Astrocyte (in vitro differentiated cells and primary cell): ENCODE measurements around the gene KCNJ4. TPM values are rescaled to one million over a fixed set of nuclear protein-coding genes. Genes with fewer than 3 reads are reported as not detected.
A peak's percentile ranks its signal among the peaks of the same experiment; 100 is the strongest.
"Not testable (repeated sequence)": the region's sequence is repeated elsewhere in the genome, so short reads cannot be mapped to it uniquely, and the experiment has no call there.

Source experiments
- DNase-seq: peaks from one replicate; pipeline ENCODE4 v3.0.0-alpha.2; 2010; ENCODE audit warnings: low read depth
- FAIRE-seq: peaks from 2 replicates; lab custom pipeline; 2011; peaks lifted over from hg19 to GRCh38; lab: Jason Lieb, UNC
- H2AFZ ChIP-seq: 2 replicates; pipeline ENCODE4 v1.6.0; 2012; ENCODE audit warnings: low read depth, low read length, inconsistent platforms
- H3K27ac ChIP-seq: 2 replicates; pipeline ENCODE4 v1.5.1; 2011; ENCODE audit warnings: low read depth, low read length, inconsistent platforms
- H3K27me3 ChIP-seq: 2 replicates; pipeline ENCODE4 v1.6.0; 2011; ENCODE audit warnings: low read length, inconsistent platforms; ENCODE audit not compliant: insufficient read depth
- H3K36me3 ChIP-seq: 2 replicates; pipeline ENCODE4 v1.5.1; 2011; ENCODE audit warnings: low read length, inconsistent platforms; ENCODE audit not compliant: insufficient read depth
- H3K4me1 ChIP-seq: 2 replicates; pipeline ENCODE4 v1.5.1; 2011; ENCODE audit warnings: low read length, inconsistent platforms; ENCODE audit not compliant: insufficient read depth
- H3K4me2 ChIP-seq: 2 replicates; pipeline ENCODE4 v1.6.0; 2012; ENCODE audit warnings: low read length, inconsistent platforms
- H3K4me3 ChIP-seq: 2 replicates; pipeline ENCODE4 v1.5.1; 2011; ENCODE audit warnings: low read depth, mild to moderate bottlenecking, low read length, inconsistent platforms; ENCODE audit not compliant: insufficient read depth
- H3K79me2 ChIP-seq: 2 replicates; pipeline ENCODE4 v1.6.0; 2012; ENCODE audit warnings: mild to moderate bottlenecking, low read length, inconsistent platforms; ENCODE audit not compliant: insufficient read depth
- H3K9ac ChIP-seq: 2 replicates; pipeline ENCODE4 v1.6.0; 2012; ENCODE audit warnings: mild to moderate bottlenecking, low read length, inconsistent platforms
- H3K9me3 ChIP-seq: 2 replicates; pipeline ENCODE4 v1.5.1; 2012; ENCODE audit warnings: low read depth, mild to moderate bottlenecking, low read length, inconsistent platforms; ENCODE audit not compliant: insufficient read depth
- H4K20me1 ChIP-seq: 2 replicates; pipeline ENCODE4 v1.6.0; 2012; ENCODE audit warnings: low read length, inconsistent platforms; ENCODE audit not compliant: insufficient read depth
- H3K27ac Mint-ChIP-seq: one replicate; pipeline ENCODE4 v1.8.0; 2021; ENCODE audit warnings: mild to moderate bottlenecking, mixed read lengths; ENCODE audit not compliant: unreplicated experiment
- H3K27me3 Mint-ChIP-seq: one replicate; pipeline ENCODE4 v1.8.0; 2021; ENCODE audit warnings: low read depth, mixed read lengths; ENCODE audit not compliant: unreplicated experiment
- H3K36me3 Mint-ChIP-seq: one replicate; pipeline ENCODE4 v1.8.0; 2021; ENCODE audit warnings: low read depth, mixed read lengths; ENCODE audit not compliant: unreplicated experiment
- H3K4me1 Mint-ChIP-seq: one replicate; pipeline ENCODE4 v1.8.0; 2021; ENCODE audit warnings: low read depth, mixed read lengths; ENCODE audit not compliant: unreplicated experiment
- H3K4me3 Mint-ChIP-seq: one replicate; pipeline ENCODE4 v1.8.0; 2021; ENCODE audit warnings: mild to moderate bottlenecking, moderate library complexity, mixed read lengths; ENCODE audit not compliant: unreplicated experiment
- H3K9me3 Mint-ChIP-seq: one replicate; pipeline ENCODE4 v1.8.0; 2021; ENCODE audit warnings: mild to moderate bottlenecking, mixed read lengths; ENCODE audit not compliant: unreplicated experiment
- EZH2 ChIP-seq: IDR thresholded peaks from 2 replicates; pipeline ENCODE4 v1.6.1; 2012; ENCODE audit warnings: mild to moderate bottlenecking, low read length, inconsistent platforms; ENCODE audit not compliant: insufficient read depth
- total RNA-seq: library from RNA; stranded (reverse); gene quantifications from 2 replicates; pipeline ENCODE4 v1.2.1, GENCODE V29; 2021
- TF ChIP-seq, protein P1 (sequence below): IDR thresholded peaks from 2 replicates; pipeline ENCODE4 v1.5.1; 2011; ENCODE audit warnings: low read depth, mild to moderate bottlenecking, inconsistent platforms, low read length, moderate library complexity; ENCODE audit not compliant: insufficient read depth

KCNJ4 gene
- total RNA-seq, 1 donor from 2014 or later: 0.30 TPM

DNA sequence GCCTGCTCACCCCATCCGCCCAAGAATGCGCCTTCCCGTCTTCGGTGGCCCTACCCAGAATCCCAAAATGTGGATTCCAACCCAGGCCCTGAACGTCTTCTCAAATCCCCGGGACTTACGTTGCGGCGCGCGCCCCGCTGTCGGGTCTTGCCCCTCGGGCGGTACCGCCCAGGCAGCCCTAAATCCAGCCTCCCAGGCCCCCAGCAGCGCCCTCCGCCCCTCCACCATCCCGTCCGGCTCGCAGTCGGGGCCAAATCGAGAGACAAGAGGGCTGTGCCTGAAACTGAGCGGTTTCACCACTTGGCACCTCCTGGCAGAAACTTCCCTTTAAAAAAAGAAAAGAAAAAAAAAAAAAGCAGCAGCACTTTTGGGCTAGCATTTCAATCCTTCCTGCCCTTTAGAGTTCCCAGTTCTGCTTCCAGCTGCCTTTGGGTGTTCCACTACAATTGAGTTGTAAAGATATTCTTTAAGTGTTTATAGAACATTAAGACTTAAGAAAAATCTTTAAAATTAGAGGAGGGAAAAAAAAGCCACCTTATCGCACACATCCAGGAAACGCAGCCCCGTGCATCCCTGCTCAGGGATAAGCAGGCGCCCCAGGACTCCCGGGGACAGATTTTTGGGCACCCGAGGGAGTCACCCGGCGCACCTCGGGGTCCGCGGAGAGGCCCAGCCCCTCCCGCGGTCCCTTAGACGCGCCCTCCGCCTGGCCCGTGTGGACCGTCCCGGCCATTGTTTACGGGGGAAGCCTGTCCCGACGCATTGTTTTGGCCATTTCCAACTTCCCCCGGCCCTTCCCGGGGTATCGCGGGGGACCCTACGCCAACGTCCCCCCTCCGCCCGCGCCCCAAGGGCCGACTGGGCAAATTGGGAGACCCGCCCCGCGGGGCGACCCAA lies 57.6 kb downstream of the KCNJ4 start:
- Histone ChIP-seq H3K79me2 (peaks cover 42% of the 10 kb centered on the region), H2AFZ (peak overlapping the region; percentile 28), H3K27ac (peak overlapping the region; percentile 33)

GRCh38 chr22:38396440-38397069 lies 58.4 kb downstream of the KCNJ4 start:
- Histone ChIP-seq H3K9ac (peak overlapping the region; percentile 71), H3K4me2 (peak overlapping the region; percentile 88), H3K79me2 (peaks cover 46% of the 10 kb centered on the region)
- H3K27me3 ChIP-seq, H2AFZ ChIP-seq, H3K36me3 ChIP-seq, DNase-seq, H3K27me3 Mint-ChIP-seq, H3K4me3 ChIP-seq, H3K27ac ChIP-seq, FAIRE-seq, H3K9me3 ChIP-seq, H4K20me1 ChIP-seq, H3K9me3 Mint-ChIP-seq, H3K36me3 Mint-ChIP-seq, H3K4me1 ChIP-seq: not testable (repeated sequence)
- Mint-ChIP-seq H3K4me1 (peaks cover 30% of the 10 kb centered on the region), H3K4me3 (peak overlapping the region; percentile 88), H3K27ac (peak overlapping the region; percentile 12)

More for the DNA sequence above, 57.6 kb downstream of the KCNJ4 start:
- Histone ChIP-seq H3K4me1 (peaks cover 5% of the 10 kb centered on the region), H3K36me3 (no peaks in the 10 kb centered on the region), H3K27me3 (no peaks in the 10 kb centered on the region), H3K9me3 (no peaks in the 10 kb centered on the region), H4K20me1 (peaks cover 8% of the 10 kb centered on the region), H3K9ac (peak overlapping the region; percentile 71), H3K4me3 (peak overlapping the region; percentile 65), H3K4me2 (peak overlapping the region; percentile 88)
- FAIRE-seq (no peak), DNase-seq (no peak)
- Mint-ChIP-seq H3K27me3 (no peaks in the 10 kb centered on the region), H3K27ac (peak overlapping the region; percentile 87), H3K4me1 (peaks cover 27% of the 10 kb centered on the region), H3K36me3 (no peaks in the 10 kb centered on the region), H3K4me3 (peak overlapping the region; percentile 88), H3K9me3 (no peaks in the 10 kb centered on the region)
- TF ChIP-seq EZH2: no peak
- TF ChIP-seq, protein P1, sequence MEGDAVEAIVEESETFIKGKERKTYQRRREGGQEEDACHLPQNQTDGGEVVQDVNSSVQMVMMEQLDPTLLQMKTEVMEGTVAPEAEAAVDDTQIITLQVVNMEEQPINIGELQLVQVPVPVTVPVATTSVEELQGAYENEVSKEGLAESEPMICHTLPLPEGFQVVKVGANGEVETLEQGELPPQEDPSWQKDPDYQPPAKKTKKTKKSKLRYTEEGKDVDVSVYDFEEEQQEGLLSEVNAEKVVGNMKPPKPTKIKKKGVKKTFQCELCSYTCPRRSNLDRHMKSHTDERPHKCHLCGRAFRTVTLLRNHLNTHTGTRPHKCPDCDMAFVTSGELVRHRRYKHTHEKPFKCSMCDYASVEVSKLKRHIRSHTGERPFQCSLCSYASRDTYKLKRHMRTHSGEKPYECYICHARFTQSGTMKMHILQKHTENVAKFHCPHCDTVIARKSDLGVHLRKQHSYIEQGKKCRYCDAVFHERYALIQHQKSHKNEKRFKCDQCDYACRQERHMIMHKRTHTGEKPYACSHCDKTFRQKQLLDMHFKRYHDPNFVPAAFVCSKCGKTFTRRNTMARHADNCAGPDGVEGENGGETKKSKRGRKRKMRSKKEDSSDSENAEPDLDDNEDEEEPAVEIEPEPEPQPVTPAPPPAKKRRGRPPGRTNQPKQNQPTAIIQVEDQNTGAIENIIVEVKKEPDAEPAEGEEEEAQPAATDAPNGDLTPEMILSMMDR: no peak

- not testable (repeated sequence) for H3K9me3 Mint-ChIP-seq
- H3K79me2 ChIP-seq: peaks cover 52% of the 10 kb centered on the region
Observed at GRCh38 chr22:38395944-38396343, 59.1 kb downstream of the KCNJ4 start.

GRCh38 chr22:38394929-38395624 lies 59.9 kb downstream of the KCNJ4 start:
- Mint-ChIP-seq H3K27ac (peak overlapping the region; percentile 58), H3K4me1 (peaks cover 38% of the 10 kb centered on the region), H3K4me3 (peak overlapping the region; percentile 88)
- peak overlapping the region; percentile 41 for H3K9ac ChIP-seq
- H3K4me1 ChIP-seq, H3K27me3 ChIP-seq, H2AFZ ChIP-seq, H3K4me3 ChIP-seq, DNase-seq, H3K36me3 ChIP-seq, H3K9me3 Mint-ChIP-seq, FAIRE-seq, H3K27me3 Mint-ChIP-seq, H3K36me3 Mint-ChIP-seq, H3K27ac ChIP-seq, H3K9me3 ChIP-seq: not testable (repeated sequence)
- peaks cover 61% of the 10 kb centered on the region for H3K79me2 ChIP-seq
- peak overlapping the region; percentile 33 for H3K4me2 ChIP-seq
- H4K20me1 ChIP-seq: peaks cover 21% of the 10 kb centered on the region

More at GRCh38 chr22:38395944-38396343, 59.1 kb downstream of the KCNJ4 start:
- not testable (repeated sequence) for H3K27me3 ChIP-seq, H3K4me1 ChIP-seq, H3K36me3 ChIP-seq, H3K9me3 ChIP-seq, H3K36me3 Mint-ChIP-seq, H3K27me3 Mint-ChIP-seq, FAIRE-seq, H3K4me3 ChIP-seq, H3K9ac ChIP-seq, H2AFZ ChIP-seq, DNase-seq, H3K27ac ChIP-seq
- peak overlapping the region; percentile 88 for H3K4me2 ChIP-seq
- H3K4me1 Mint-ChIP-seq: peaks cover 34% of the 10 kb centered on the region
- H3K27ac Mint-ChIP-seq: peak overlapping the region; percentile 12
- peak overlapping the region; percentile 88 for H3K4me3 Mint-ChIP-seq
- H4K20me1 ChIP-seq: peaks cover 14% of the 10 kb centered on the region

DNA sequence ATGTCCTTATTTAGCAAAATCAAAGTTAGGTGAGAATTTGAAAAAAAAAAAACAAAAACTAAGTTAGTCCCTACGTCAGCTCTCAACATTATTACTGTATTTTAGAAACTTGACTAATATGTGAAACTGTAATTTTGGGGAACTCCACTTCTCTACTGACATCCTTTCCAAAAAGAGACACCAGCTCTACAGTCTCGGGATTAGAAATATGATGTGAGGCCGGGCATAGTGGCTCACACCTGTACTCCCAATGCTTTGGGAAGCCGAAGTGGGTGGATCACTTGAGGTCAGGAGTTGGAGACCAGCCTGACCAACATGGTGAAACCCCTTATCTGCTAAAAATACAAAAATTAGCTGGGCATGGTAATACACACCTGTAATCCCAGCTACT lies 65.6 kb downstream of the KCNJ4 start:
- peaks cover 21% of the 10 kb centered on the region for H4K20me1 ChIP-seq
- not testable (repeated sequence) for H3K27me3 ChIP-seq, H3K4me3 Mint-ChIP-seq, H3K4me2 ChIP-seq, H3K9me3 ChIP-seq, H3K27me3 Mint-ChIP-seq, H3K27ac Mint-ChIP-seq, H3K36me3 ChIP-seq, H3K9me3 Mint-ChIP-seq, H3K4me3 ChIP-seq, H3K9ac ChIP-seq, H3K4me1 ChIP-seq, DNase-seq, FAIRE-seq, H3K27ac ChIP-seq, H2AFZ ChIP-seq, H3K36me3 Mint-ChIP-seq
- H3K4me1 Mint-ChIP-seq: peaks cover 38% of the 10 kb centered on the region
- peaks cover 48% of the 10 kb centered on the region for H3K79me2 ChIP-seq
